GM12891 (cell line): Measurements from ENCODE around the gene ETNK2.

ENCODE experiments used
- PAX5 ChIP-seq: IDR thresholded peaks from 2 replicates; pipeline ENCODE4 v1.6.1; 2011; ENCODE audit warnings: low read length, moderate library complexity, mild to moderate bottlenecking; ENCODE audit not compliant: insufficient read depth, severe bottlenecking
- POLR2A ChIP-seq: IDR thresholded peaks from 2 replicates; pipeline ENCODE4 v1.6.1; 2011; ENCODE audit warnings: low read depth, low read length, control low read depth
- POLR2AphosphoS5 ChIP-seq: IDR thresholded peaks from 2 replicates; pipeline ENCODE4 v1.6.1; 2011; ENCODE audit warnings: low read depth, low read length, control low read depth
- SPI1 ChIP-seq: IDR thresholded peaks from 2 replicates; pipeline ENCODE4 v1.6.1; 2011; ENCODE audit warnings: low read depth, low read length, control low read depth
- TAF1 ChIP-seq: IDR thresholded peaks from 2 replicates; pipeline ENCODE4 v1.6.1; 2011; ENCODE audit warnings: low read depth, low read length, control low read depth

- TF ChIP-seq TAF1 = no peak
- TF ChIP-seq POLR2A = no peak
- TF ChIP-seq POLR2AphosphoS5 = no peak
- TF ChIP-seq SPI1 = no peak
- TF ChIP-seq PAX5 = no peak
Measured at GRCh38 chr1:204094856-204095634, 56.8 kb downstream of the ETNK2 start.
